NCI-H146 (cell line): ENCODE data around the gene RUSC2.
"Not testable (repeated sequence)": the region's sequence is repeated elsewhere in the genome, so short reads cannot be mapped to it uniquely, and the experiment has no call there.

ENCODE experiments used
- DNase-seq: peaks from one replicate; lab custom pipeline; 2025; lab: John Stamatoyannopoulos, UW

RUSC2 gene

GRCh38 chr9:35522187-35522586 is 32.3 kb downstream of the RUSC2 start:
- DNase-seq = no peak

- DNase-seq = no peak
These were observed 32.8 kb downstream of the RUSC2 start for GRCh38 chr9:35522700-35523099.

- DNase-seq = not testable (repeated sequence)
These were observed 33.6 kb downstream of the RUSC2 start for GRCh38 chr9:35523556-35523955.

- DNase-seq = no peak
These were observed 36.3 kb downstream of the RUSC2 start for GRCh38 chr9:35526087-35526801.

- DNase-seq = no peak
These were observed 39.4 kb downstream of the RUSC2 start for GRCh38 chr9:35529161-35529823.

DNA sequence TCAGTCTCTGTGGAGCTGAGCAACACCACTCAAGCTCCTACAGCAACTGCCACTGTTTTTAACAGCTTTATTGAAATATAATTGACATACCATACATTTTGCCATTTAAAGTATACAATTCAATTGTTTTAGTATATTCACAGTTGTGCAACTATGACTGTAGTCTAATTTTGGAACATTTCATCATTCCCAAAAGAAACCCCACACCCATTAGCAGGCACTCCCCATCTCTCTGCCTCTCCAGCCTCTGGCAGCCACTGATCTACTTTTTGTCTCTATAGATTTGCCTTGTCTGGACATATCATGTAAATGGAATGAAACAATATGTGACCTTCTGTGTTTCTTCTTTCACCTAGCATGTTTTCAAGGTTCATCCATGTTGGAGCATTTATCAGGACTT is 43.5 kb downstream of the RUSC2 start:
- no peak for DNase-seq

DNA sequence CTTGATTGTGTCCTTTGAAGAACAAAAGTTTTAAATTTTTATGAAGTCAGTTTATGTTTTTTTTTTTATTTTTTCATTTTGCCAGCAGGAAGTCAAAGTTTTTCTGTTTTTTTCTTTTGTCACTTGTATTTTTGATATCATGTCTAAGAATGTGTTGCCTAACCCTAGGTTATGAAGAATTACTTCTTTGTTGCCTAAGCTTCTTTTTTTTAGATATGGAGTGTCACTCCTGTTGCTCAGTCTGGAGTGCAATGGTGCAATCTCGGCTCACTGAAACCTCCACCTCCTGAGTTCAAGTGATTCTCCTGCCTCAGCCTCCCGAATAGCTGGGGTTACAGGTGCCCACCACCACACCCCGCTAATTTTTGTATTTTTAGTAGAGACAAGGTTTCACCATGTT is 45.0 kb downstream of the RUSC2 start:
- DNase-seq = not testable (repeated sequence)

- no peak for DNase-seq
These were observed 48.0 kb downstream of the RUSC2 start for GRCh38 chr9:35537913-35538312.

DNA sequence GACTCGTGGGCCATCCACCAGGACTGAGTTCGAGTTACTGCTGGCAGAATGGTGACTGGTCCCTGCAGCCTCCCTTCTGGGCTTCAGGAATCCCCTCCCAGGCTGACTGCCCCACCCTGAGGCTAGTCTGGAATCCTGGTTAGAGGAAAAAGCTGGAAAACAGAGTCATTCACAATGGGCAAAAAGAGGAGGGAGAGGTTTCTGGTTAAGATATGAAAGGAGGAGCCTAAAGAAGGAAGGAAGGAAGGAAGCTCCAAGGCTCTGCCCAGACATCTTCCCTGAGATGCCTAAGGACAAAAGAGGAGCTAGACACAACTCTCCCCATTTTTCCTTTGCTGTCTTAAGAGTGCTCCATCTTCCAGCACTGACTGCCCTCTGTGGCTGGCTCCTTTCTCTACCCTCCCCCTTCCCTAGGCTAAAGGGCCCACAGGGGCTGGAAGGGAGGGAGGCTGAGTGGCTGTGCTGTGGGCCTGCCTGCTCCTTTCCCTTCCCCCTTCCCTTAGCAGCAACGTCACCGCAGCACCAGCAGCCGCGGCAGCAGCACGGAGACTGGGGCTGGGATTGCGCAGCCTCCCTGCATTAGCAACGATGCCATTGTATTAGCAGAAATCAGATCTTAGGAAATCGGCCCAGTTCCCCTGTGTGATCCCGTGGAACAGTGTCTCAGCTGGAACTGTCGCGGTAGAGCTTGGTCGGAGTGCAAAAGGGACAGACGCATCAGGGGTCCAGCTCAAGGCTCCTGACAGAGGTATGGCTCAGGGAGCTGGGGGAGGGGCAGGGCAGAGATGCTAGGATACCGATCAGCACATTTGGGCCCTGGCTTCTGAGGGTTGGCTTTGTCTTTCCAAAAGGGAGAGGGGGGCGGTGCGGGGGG is 48.7 kb downstream of the RUSC2 start:
- DNase-seq = no peak
